HG03457 (cell line): Measurements from ENCODE around the gene LMTK3.

Experiments
- ATAC-seq: cut with Tn5 transposase; IDR thresholded peaks from one replicate; pipeline ENCODE4 v1.9.1; 2021; ENCODE audit warnings: moderate number of reproducible peaks; ENCODE audit not compliant: unreplicated experiment

The LMTK3 gene

GRCh38 chr19:48511800-48512503 is at the start of gene LMTK3:
LMTK3 (minus strand) TSS chr19:48511835; CDS start chr19:48511576, 259 bp downstream.
- no peak for ATAC-seq

- no peak for ATAC-seq
Observed at GRCh38 chr19:48561412-48561811, 49.8 kb upstream of the LMTK3 start.

GRCh38 chr19:48560095-48560530 is 48.5 kb upstream of the LMTK3 start:
- ATAC-seq = no peak

GRCh38 chr19:48558018-48558684 is 46.5 kb upstream of the LMTK3 start:
- no peak for ATAC-seq

GRCh38 chr19:48556825-48557224 is 45.2 kb upstream of the LMTK3 start:
- ATAC-seq = no peak

GRCh38 chr19:48556163-48556562 is 44.5 kb upstream of the LMTK3 start:
- no peak for ATAC-seq

- ATAC-seq = no peak
Observed at GRCh38 chr19:48554385-48555091, 42.9 kb upstream of the LMTK3 start.

GRCh38 chr19:48553676-48554384 is 42.2 kb upstream of the LMTK3 start:
- ATAC-seq = no peak

GRCh38 chr19:48552406-48553322 is 41.0 kb upstream of the LMTK3 start:
- ATAC-seq = no peak

- ATAC-seq = no peak
Observed at GRCh38 chr19:48551437-48552302, 40.0 kb upstream of the LMTK3 start, which contains the start of gene SULT2B1. SULT2B1 (plus strand) TSS chr19:48552172; CDS start chr19:48552253, 81 bp downstream.

GRCh38 chr19:48549380-48549779 is 37.7 kb upstream of the LMTK3 start:
- ATAC-seq = no peak

GRCh38 chr19:48548253-48548911 is 36.7 kb upstream of the LMTK3 start:
- no peak for ATAC-seq

- ATAC-seq = no peak
Observed at GRCh38 chr19:48547722-48548121, 36.1 kb upstream of the LMTK3 start.

GRCh38 chr19:48544856-48545750 is 33.5 kb upstream of the LMTK3 start:
- ATAC-seq = no peak

GRCh38 chr19:48543121-48543710 is 31.6 kb upstream of the LMTK3 start:
- no peak for ATAC-seq

GRCh38 chr19:48541813-48542212 is 30.2 kb upstream of the LMTK3 start:
- no peak for ATAC-seq

GRCh38 chr19:48540110-48540509 is 28.5 kb upstream of the LMTK3 start:
- ATAC-seq = no peak
